Esophagus squamous epithelium (tissue), 5 donors: ENCODE results near the gene ZBTB2. TPM values are rescaled to one million over a fixed set of nuclear protein-coding genes. Genes with fewer than 3 reads are reported as not detected.

Source experiments
- DNase-seq: peaks from one replicate; lab custom pipeline; 2025; lab: John Stamatoyannopoulos, UW
- H3K27ac ChIP-seq, 4 donors: fragments of 200-600 bp; sonication (generic); one replicate each; pipeline ENCODE4 v1.5.1; 2016 to 2019; ENCODE audit warnings: mild to moderate bottlenecking in 1 of 4
- H3K27me3 ChIP-seq, 4 donors: fragments of 200-600 bp; sonication (generic); 1 replicate in 3 of 4; 2 replicates in 1 of 4; pipeline versions ENCODE4 v1.5.1 to v1.6.0; 2017 to 2021; ENCODE audit warnings: antibody characterized with exemption in 1 of 4
- H3K36me3 ChIP-seq, 3 donors: fragments of 200-600 bp; sonication (generic); one replicate each; pipeline ENCODE4 v1.5.1; 2016 to 2019
- H3K4me1 ChIP-seq, 3 donors: fragments of 200-600 bp; sonication (generic); one replicate each; pipeline ENCODE4 v1.5.1; 2017 to 2019
- H3K4me3 ChIP-seq, 4 donors: fragments of 200-600 bp; sonication (generic); 1 replicate in 3 of 4; 2 replicates in 1 of 4; pipeline ENCODE4 v1.5.1; 2016 to 2019; ENCODE audit warnings: mild to moderate bottlenecking in 2 of 4, moderate library complexity in 1 of 4
- H3K9me3 ChIP-seq, 3 donors: fragments of 200-600 bp; sonication (generic); one replicate each; pipeline ENCODE4 v1.5.1; 2016 to 2019
- CTCF ChIP-seq, 6 experiments: fragments of 450-650 bp in 4 of 6; fragments of 200-600 bp in 2 of 6; sonication (generic) in 2 of 6; IDR thresholded peaks; one replicate each; pipeline ENCODE4 v1.5.1; 2016 to 2019; ENCODE audit warnings: antibody characterized with exemption in 6 of 6, mild to moderate bottlenecking in 4 of 6, moderate library complexity in 4 of 6
- POLR2A ChIP-seq, 4 donors: fragments of 450-650 bp; IDR thresholded peaks; one replicate each; pipeline ENCODE4 v1.6.1; 2017; ENCODE audit warnings: antibody characterized with exemption in 4 of 4, mild to moderate bottlenecking in 4 of 4, moderate library complexity in 3 of 4
- WGBS, 2 donors: methylation state at CpG; one replicate each; pipeline ENCODE4 v1.1.5; 2018; 5-methylcytosine and 5-hydroxymethylcytosine counted together
- intact Hi-C: fragments of 100-400 bp; cut with DNase I; formaldehyde crosslinking; loops from one replicate; pipeline ENCODE4 v1.15.0; 2022
- total RNA-seq, 4 donors: library from RNA; depleted of rRNA; stranded (reverse); fragments of >200 nt; gene quantifications; one replicate each; pipeline ENCODE4 v1.1.0, GENCODE V29; 2016
- donor health status: DM: yes; HTN: yes; CAD: no.

Gene ZBTB2
- total RNA-seq, 4 donors from 2014 or later, result 4.2 to 11.3 (median 7.4) TPM

GRCh38 chr6:151379933-151380847 is 11.2 kb downstream of the ZBTB2 start:
- Histone ChIP-seq H3K27me3 (no peaks in the 10 kb centered on the region), H3K4me3 (peak overlapping the region in 1 of 4 donors; percentile 29), H3K27ac (peak overlapping the region in 3 of 4 donors; percentile 42 to 58 (median 50)), H3K9me3 (no peaks in the 10 kb centered on the region), H3K36me3 (peaks cover 0 to 14% (median 0%) of the 10 kb centered on the region in 3 donors), H3K4me1 (peaks cover 0 to 29% (median 0%) of the 10 kb centered on the region in 3 donors)
- no peak for DNase-seq
- intact Hi-C loops, result no loop called here
- TF ChIP-seq CTCF (IDR thresholded peaks at IDR 0.05), result no peak
- no peak for TF ChIP-seq POLR2A (IDR thresholded peaks at IDR 0.05)
- WGBS, 2 donors, result 75 to 83% methylated on average over 14 of the region's 14 CpGs

- 74 to 81% methylated on average over 3 of the region's 3 CpGs for WGBS, 2 donors
- DNase-seq, result no peak
- no peak overlapping the region for H3K4me3 ChIP-seq
- H3K27ac ChIP-seq, result no peak overlapping the region
- H3K36me3 ChIP-seq, result peaks cover 0 to 13% (median 0%) of the 10 kb centered on the region in 3 donors
- intact Hi-C loops, result no loop called here
- peaks cover 0 to 39% (median 0%) of the 10 kb centered on the region in 3 donors for H3K4me1 ChIP-seq
- no peaks in the 10 kb centered on the region for H3K9me3 ChIP-seq
- TF ChIP-seq CTCF (IDR thresholded peaks at IDR 0.05), result no peak
- no peak for TF ChIP-seq POLR2A (IDR thresholded peaks at IDR 0.05)
- no peaks in the 10 kb centered on the region for H3K27me3 ChIP-seq
Measured at GRCh38 chr6:151377095-151377494, 14.3 kb downstream of the ZBTB2 start.

GRCh38 chr6:151376440-151376839 is 14.9 kb downstream of the ZBTB2 start:
- Histone ChIP-seq H3K4me1 (peaks cover 0 to 39% (median 0%) of the 10 kb centered on the region in 3 donors), H3K4me3 (no peak overlapping the region), H3K27ac (no peak overlapping the region), H3K36me3 (peaks cover 0 to 20% (median 2%) of the 10 kb centered on the region in 3 donors), H3K9me3 (no peaks in the 10 kb centered on the region), H3K27me3 (no peaks in the 10 kb centered on the region)
- 50 to 63% methylated on average over 1 of the region's 1 CpG for WGBS, 2 donors
- no peak for DNase-seq
- intact Hi-C loops, result no loop called here
- TF ChIP-seq POLR2A (IDR thresholded peaks at IDR 0.05), result no peak

- peaks cover 0 to 26% (median 9%) of the 10 kb centered on the region in 3 donors for H3K36me3 ChIP-seq
- H3K4me3 ChIP-seq, result no peak overlapping the region
- H3K27ac ChIP-seq, result no peak overlapping the region
- H3K9me3 ChIP-seq, result no peaks in the 10 kb centered on the region
- H3K4me1 ChIP-seq, result peaks cover 0 to 36% (median 0%) of the 10 kb centered on the region in 3 donors
- intact Hi-C loops, result no loop called here
- WGBS, 2 donors, result 83 to 95% methylated on average over 2 of the region's 2 CpGs
- no peak for DNase-seq
- no peaks in the 10 kb centered on the region for H3K27me3 ChIP-seq
- TF ChIP-seq CTCF (IDR thresholded peaks at IDR 0.05), result no peak
- no peak for TF ChIP-seq POLR2A (IDR thresholded peaks at IDR 0.05)
Measured at GRCh38 chr6:151375833-151376232, 15.5 kb downstream of the ZBTB2 start.

GRCh38 chr6:151374036-151374683 is 17.2 kb downstream of the ZBTB2 start:
- TF ChIP-seq POLR2A (IDR thresholded peaks at IDR 0.05), result no peak
- no peak for TF ChIP-seq CTCF (IDR thresholded peaks at IDR 0.05)
- H3K4me1 ChIP-seq, result peaks cover 0 to 29% (median 0%) of the 10 kb centered on the region in 3 donors
- peaks cover 0 to 41% (median 9%) of the 10 kb centered on the region in 3 donors for H3K36me3 ChIP-seq
- H3K4me3 ChIP-seq, result no peak overlapping the region
- DNase-seq, result no peak
- H3K27ac ChIP-seq, result peak overlapping the region in 3 of 4 donors; percentile 3 to 39 (median 25)
- WGBS, 2 donors, result 57 to 82% methylated on average over 5 of the region's 5 CpGs
- H3K9me3 ChIP-seq, result no peaks in the 10 kb centered on the region
- no peaks in the 10 kb centered on the region for H3K27me3 ChIP-seq
- intact Hi-C loops, result no loop called here
